Right ventricle myocardium superior (tissue), 1 donor: ENCODE data around the gene DPP8. TPM values are rescaled to one million over a fixed set of nuclear protein-coding genes. Genes with fewer than 3 reads are reported as not detected.

Experiments
- ATAC-seq: fragments of 200-7000 bp; cut with Tn5 transposase; one replicate; pipeline ENCODE4 v1.9.1; 2020; ENCODE audit warnings: mild to moderate bottlenecking; ENCODE audit not compliant: poor library complexity
- DNase-seq: peaks from one replicate; pipeline ENCODE4 v3.0.0-alpha.2; 2020
- intact Hi-C: fragments of 100-400 bp; cut with DNase I; formaldehyde crosslinking; loops from one replicate; pipeline ENCODE4 v1.11.2; 2022
- total RNA-seq: library from RNA; stranded (reverse); fragmentation: NEBNext Ultra II Directional; extraction: Animal tissue kit (Norgen Biotek cat#: 25700); gene quantifications from one replicate; pipeline ENCODE4 v1.2.1, GENCODE V29; 2021
- donor health status: DM: no; HTN: yes; CAD: no; lungs with severe emphysema.

The DPP8 gene
- total RNA-seq, 1 donor from 2014 or later = 37.5 TPM

DNA sequence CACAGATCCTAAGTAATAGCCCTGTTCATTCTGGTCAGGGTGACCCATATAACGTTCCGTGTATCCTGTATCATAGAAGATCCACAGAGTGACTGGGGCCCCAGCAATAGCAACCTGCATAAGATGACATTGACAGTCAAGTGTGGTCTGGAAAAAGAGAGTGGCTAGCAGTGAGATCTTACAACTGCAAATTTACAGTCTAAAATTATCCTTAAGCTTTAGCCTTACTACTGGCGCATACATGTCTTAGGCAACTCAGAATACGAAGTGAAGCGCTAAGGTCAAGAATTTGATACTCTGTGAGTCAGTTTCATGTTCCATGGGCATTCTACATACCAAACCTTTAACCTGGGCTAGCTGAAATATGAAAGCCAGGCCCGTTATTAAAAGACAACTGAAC, 65.5 kb downstream of the DPP8 start:
- ATAC-seq = no peak
- intact Hi-C loops = no loop called here
- no peak for DNase-seq

DNA sequence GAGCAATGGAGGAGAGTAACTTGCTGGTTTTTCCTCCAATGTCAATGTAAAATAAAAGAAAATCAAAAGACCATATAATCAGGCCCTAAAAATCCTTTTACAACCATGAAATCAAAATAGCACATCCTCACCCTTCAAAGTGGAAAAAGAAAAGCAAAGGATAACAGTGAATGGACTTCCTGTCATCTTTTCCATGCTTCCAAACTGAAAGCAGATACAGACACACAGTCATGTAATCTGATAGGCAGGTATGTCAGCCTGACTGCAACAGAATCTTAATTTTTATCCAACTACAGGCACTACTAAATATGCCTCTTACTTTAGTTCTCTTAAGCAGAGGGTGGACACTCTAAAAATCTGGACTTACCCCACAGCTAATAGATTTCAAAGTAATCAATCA, 66.9 kb downstream of the DPP8 start:
- intact Hi-C loops = no loop called here
- no peak for DNase-seq
- ATAC-seq = no peak

GRCh38 chr15:65447145-65447544, 70.3 kb downstream of the DPP8 start:
- intact Hi-C loops = no loop called here
- ATAC-seq (no peak), DNase-seq (no peak)

GRCh38 chr15:65434201-65434600, 83.3 kb downstream of the DPP8 start:
- DNase-seq (peak; percentile 13), ATAC-seq (no peak)
- intact Hi-C loops = no loop called here

GRCh38 chr15:65431731-65432130, 85.8 kb downstream of the DPP8 start:
- peak; percentile 18 for DNase-seq
- no peak for ATAC-seq
- intact Hi-C loops = no loop called here

GRCh38 chr15:65426216-65426853, 91.2 kb downstream of the DPP8 start:
- ATAC-seq = no peak
- no peak for DNase-seq
- intact Hi-C loops = no loop called here

GRCh38 chr15:65424683-65425082, 92.8 kb downstream of the DPP8 start:
- no peak for DNase-seq
- no peak for ATAC-seq
- intact Hi-C loops = no loop called here

DNA sequence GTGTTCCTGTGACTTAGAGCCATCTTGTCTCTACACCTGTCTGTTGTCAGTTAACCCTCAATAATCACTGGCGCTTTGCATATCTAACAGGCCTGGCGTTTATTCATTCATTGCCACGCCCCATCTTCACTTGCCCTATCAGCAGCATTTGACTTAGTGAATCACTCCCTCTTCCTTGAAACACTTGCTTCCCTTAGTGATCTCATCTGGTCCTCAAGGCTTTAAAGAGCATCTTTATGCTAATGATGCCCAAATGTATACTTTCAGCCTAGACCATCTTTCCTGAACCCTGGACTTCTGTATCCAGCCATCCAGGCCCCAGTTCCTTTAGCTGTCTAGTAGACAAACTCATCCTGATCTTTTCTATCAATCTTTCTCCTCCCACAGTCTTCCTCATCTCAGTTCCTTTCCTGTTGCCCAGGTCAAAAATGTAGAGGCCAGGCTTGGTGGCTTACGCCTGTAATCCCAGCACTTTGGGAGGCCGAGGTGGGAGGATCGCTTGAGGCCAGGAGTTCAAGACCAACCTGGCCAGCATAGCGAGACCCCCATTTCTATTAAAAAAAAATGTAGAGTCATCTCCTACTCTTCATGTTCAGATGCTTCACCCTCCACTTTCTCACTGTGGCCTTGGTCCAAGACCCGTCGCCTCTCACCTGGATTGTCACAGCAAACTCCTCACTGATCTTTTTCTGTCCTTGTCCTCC, 93.4 kb downstream of the DPP8 start:
- no peak for DNase-seq
- no peak for ATAC-seq
- intact Hi-C loops = no loop called here

DNA sequence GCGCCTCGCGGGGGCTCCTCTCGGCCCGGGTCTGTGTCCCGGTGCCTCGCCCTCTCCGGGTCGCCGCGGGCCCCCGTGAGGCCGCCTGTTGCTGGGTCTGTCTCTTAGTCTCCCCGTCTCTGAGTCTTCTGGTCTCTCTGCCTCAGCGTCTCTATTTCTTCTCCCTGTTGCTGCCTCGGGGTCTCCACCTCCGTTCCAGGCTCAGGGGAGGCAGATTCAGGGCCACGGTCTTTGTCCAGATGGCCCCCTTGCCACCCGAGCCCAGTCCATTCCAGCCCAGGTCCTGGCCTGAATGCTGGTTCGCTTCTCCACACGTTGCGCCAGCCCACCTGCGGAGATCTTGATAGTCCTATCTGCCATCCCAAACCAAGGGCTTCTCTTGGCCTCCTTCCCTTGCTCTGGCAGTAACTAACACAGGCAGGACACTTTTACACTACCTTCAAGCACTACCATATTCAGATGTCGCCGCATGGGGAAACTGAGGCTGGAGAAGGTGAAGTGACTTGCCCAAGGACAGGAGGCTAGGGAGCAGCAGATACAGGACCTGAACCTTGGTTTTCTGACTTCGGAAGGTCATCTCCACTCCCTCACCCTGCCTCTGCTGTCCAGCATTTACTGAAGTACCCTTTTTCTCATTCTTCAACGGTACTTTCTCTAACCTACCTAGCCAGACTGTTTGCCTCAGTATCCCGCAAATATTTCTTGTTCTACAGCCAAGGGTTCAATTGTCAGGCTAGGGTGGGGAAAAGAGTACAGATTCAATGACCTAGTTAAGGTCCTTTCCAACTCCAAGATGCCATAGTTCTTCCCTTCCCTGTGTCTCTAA, 94.1 kb downstream of the DPP8 start:
- ATAC-seq = no peak
- intact Hi-C loops = no loop called here
- no peak for DNase-seq

- DNase-seq = peak; percentile 78
- peak; percentile 38 for ATAC-seq
- intact Hi-C loops = no loop called here
These were observed 95.9 kb downstream of the DPP8 start for GRCh38 chr15:65421360-65422215.

DNA sequence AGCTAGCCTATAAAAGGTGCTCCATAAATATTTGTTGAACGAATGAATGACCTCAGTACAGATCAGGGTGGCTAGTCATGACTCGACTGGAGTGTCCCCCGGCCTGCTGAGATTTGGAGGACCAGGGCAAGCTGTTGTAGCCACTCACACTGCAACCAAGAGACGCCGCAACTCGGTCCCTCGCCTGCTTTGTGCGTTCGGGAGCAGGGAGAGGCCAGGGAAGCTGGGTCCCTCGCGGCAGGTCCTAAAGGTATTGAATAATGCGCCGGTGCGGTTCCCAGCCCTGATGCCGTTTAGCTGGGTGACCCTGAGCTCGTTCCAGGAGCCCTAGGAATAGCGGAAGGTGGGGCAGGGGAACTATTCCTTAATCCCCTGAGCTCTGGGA, 96.5 kb downstream of the DPP8 start:
- no peak for ATAC-seq
- intact Hi-C loops = no loop called here

DNA sequence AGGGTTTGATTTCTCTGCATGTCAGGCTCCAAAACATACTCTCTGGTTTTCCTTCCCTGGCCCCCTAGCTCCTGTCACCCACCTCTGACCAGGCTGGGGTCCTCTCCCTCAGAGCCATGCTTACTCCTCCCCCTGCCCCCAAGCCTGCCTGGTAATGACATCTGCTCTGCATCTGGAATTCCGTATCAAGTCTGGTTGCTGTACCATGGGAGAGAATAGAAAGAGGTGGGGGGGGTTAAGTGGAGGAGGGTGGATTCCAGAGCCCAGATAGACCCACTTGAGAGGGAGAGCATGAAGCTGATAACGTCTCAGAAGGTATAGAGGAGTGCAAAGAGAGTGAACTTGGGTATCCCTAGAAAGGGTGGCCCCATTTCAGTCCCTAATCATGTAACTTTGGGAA, 98.9 kb downstream of the DPP8 start:
- DNase-seq (no peak), ATAC-seq (no peak)
- intact Hi-C loops = no loop called here

More for the DNA sequence above, 96.5 kb downstream of the DPP8 start:
- DNase-seq = no peak

DNA sequence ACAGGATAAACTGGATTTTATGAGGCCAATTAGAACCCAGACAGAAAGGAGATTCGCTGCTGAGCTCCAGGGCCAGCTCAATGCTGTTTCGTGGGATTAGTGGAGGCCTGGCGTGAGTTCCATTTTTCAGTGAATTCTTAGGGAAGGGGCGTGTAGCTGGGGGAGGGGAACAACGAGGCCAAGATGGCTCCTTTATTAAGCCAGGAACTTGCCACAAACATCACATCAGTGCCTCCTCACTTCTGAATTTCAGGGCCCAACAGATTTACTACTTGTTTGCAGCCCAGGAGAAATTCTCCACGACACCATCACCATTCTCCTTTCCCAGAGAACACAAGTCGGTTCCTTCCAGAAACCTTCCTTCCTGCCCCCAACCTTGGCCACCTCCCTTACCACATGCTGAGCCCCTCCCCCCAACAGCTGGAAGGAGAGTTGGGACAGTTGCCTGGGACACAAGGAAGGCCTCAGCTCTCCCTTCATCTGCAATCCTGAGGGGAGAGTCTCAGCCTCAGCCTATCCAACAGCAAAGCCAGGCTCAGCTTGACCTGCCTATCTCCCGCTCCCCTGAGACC, 100.6 kb downstream of the DPP8 start:
- intact Hi-C loops = no loop called here
- DNase-seq = peak; percentile 72
- ATAC-seq = peak; percentile 66

GRCh38 chr15:65414841-65415621, 102.5 kb downstream of the DPP8 start:
- DNase-seq (peak; percentile 60), ATAC-seq (peak; percentile 70)
- intact Hi-C loops = no loop called here

GRCh38 chr15:65413760-65414144, 103.7 kb downstream of the DPP8 start:
- intact Hi-C loops = no loop called here
- ATAC-seq = no peak
- DNase-seq = no peak

DNA sequence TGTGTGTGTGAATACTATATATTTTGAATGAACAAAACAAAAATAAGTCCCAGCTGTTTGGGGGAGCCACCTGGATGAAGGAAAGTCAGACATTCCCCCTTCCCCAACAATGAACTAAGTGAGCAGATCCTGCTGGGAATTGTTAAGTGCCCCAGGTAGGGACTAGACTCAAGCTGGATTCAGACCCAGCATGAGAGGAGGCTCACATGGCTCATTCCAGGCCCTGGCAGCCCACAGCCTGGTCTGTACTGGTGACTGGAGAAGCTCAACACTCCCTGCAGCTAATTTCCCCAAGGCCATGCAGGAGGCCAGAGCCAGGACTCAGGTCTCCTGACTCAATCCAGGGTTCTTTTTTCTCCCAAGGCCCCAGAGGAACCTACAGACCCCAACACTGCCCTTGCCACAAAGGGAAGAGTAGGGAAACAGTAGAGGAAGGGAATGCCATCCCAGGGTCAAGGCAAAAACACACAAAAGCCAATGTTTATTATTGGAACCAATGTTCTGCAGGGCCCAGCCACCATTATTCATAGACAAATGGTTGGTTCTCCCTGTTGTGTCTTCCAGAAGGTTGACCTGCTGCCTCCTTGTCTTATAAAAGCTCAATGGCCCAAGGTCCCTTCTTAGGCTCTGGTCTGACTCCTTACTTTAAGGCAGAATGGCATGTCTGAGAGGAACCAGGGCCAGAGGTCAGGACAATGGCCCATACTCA, 104.3 kb downstream of the DPP8 start:
- intact Hi-C loops = no loop called here
- ATAC-seq = no peak
- DNase-seq = no peak

DNA sequence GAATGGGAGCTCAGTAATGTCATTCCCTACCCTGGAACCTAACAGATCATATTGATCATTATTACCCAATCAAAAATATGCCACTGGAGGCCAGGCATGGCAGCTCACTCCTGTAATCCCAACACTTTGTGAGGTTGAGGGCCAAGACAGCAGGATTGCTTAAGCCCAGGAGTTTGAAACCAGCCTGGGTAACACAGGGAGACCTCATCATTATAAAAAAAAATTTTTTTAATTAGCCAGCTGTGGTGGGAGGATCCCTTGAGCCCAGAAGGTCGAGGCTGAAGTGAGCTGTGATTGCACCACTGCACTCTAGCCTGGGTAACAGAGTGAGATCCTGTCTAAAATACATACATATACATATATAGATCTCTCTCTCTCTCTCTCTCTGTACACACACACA, 104.9 kb downstream of the DPP8 start:
- DNase-seq = no peak

More for the DNA sequence above, 104.9 kb downstream of the DPP8 start:
- ATAC-seq = no peak
- intact Hi-C loops = no loop called here
